GM10248 (cell line): ENCODE measurements around the gene INPP4A.

ENCODE experiments used
- CTCF ChIA-PET: fragments of 300-600 bp; sonication (Branson Sonifier 250); formaldehyde crosslinking; extraction: SDS; loops from one replicate; lab custom pipeline; 2021; ENCODE audit warnings: antibody characterized with exemption; lab: Yijun Ruan, JAX
- POLR2A ChIA-PET: fragments of 350-650 bp; sonication (Branson Sonifier 250); formaldehyde crosslinking; extraction: SDS; loops from one replicate; lab custom pipeline; 2020; ENCODE audit warnings: antibody characterized with exemption; lab: Yijun Ruan, JAX
- DNase-seq: peaks from one replicate; pipeline ENCODE4 v3.0.0; 2012; ENCODE audit errors: extremely low spot score
- CTCF ChIP-seq: IDR thresholded peaks from 2 replicates; pipeline ENCODE4 v1.5.1; 2012; ENCODE audit warnings: mild to moderate bottlenecking, low read depth; ENCODE audit errors: extremely low read depth, missing control alignments, control extremely low read depth

The INPP4A gene

GRCh38 chr2:98515250-98515991 lies 70.8 kb downstream of the INPP4A start:
- no peak for TF ChIP-seq CTCF
- ChIA-PET POLR2A (no interaction called here), CTCF (interaction anchor here (0.9 to 1.7 kb wide), 9 partner anchors 11 to 103 kb away, joined by 3 to 10 read pairs (median 3); no protein-coding TSS in a partner anchor)
- DNase-seq = no peak

- CTCF ChIA-PET = interaction anchor here (1.2 to 2.2 kb wide), 5 partner anchors 11 to 45 kb away, joined by 3 to 5 read pairs (median 3); no protein-coding TSS in a partner anchor
- no peak for DNase-seq
- TF ChIP-seq CTCF = no peak
- POLR2A ChIA-PET = no interaction called here
Measured at GRCh38 chr2:98516571-98516970, 71.9 kb downstream of the INPP4A start.

DNA sequence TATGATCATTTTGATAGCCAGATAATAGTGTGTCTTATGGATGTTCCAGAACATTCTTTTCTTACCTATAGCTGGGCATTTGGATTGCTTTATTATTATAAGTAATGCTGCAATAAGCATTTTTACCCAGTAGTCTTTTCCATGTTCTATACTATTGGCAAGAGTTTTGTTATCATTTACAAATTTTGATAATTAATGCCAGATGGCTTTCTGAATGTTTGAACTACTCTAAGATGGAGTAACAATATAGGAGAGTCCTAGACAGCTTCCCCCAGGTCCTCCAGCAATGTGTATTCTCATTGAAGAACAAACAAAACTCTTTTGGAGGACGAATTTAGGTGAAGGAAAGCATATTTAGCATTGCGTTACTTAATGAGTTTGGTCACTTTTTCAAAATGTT lies 73.0 kb downstream of the INPP4A start:
- CTCF ChIA-PET = interaction anchor here (1.0 to 2.3 kb wide), 8 partner anchors 9 to 105 kb away, joined by 3 to 7 read pairs (median 4); no protein-coding TSS in a partner anchor
- no peak for DNase-seq
- no peak for TF ChIP-seq CTCF
- POLR2A ChIA-PET = no interaction called here

GRCh38 chr2:98518101-98518500 lies 73.4 kb downstream of the INPP4A start:
- POLR2A ChIA-PET = no interaction called here

GRCh38 chr2:98519156-98519555 lies 74.5 kb downstream of the INPP4A start:
- TF ChIP-seq CTCF = no peak
- DNase-seq = no peak
- ChIA-PET POLR2A (no interaction called here), CTCF (interaction anchor here (1.1 to 2.3 kb wide), 9 partner anchors 11 to 106 kb away, joined by 3 to 7 read pairs (median 5); no protein-coding TSS in a partner anchor)

More at GRCh38 chr2:98518101-98518500, 73.4 kb downstream of the INPP4A start:
- peak; percentile 59 for DNase-seq
- TF ChIP-seq CTCF = peak; percentile 61
- CTCF ChIA-PET = interaction anchor here (1.0 to 2.3 kb wide), 12 partner anchors 9 to 106 kb away, joined by 3 to 7 read pairs (median 5); no protein-coding TSS in a partner anchor

DNA sequence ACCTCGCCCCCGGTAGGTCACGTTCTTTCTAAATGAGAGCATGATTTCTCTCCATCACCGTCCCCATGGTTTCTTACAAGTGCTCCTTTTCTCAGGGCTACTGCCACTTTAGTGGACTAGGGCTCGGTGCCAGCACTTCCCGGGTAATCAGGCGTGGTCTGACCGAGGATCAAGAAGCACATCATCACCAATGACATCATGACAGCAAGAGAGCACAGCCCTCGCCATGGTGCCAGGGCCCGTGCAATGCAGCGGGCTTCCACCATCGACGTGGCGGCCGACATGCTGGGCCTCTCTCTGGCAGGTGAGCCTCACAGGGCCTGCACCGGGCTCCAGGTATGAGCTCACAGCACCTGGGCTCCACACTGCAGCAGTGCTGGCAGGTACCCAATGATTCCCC lies 75.2 kb downstream of the INPP4A start:
- no peak for TF ChIP-seq CTCF
- DNase-seq = no peak
- ChIA-PET POLR2A (no interaction called here), CTCF (interaction anchor here (1.3 to 1.8 kb wide), 3 partner anchors 22 to 40 kb away, joined by 3 to 6 read pairs (median 6); no protein-coding TSS in a partner anchor)
